HG03442 (cell line): ENCODE data around the gene TUBA8.
"Not testable (repeated sequence)": the region's sequence is repeated elsewhere in the genome, so short reads cannot be mapped to it uniquely, and the experiment has no call there.

ENCODE experiments used
- ATAC-seq: cut with Tn5 transposase; IDR thresholded peaks from one replicate; pipeline ENCODE4 v1.9.1; 2021; ENCODE audit warnings: mild to moderate bottlenecking, moderate library complexity; ENCODE audit not compliant: unreplicated experiment

Gene TUBA8

GRCh38 chr22:18104566-18104965, 6.0 kb upstream of the TUBA8 start:
- no peak for ATAC-seq

GRCh38 chr22:18105981-18106380, 4.6 kb upstream of the TUBA8 start:
- ATAC-seq = not testable (repeated sequence)

GRCh38 chr22:18106550-18107341, 3.9 kb upstream of the TUBA8 start:
- ATAC-seq = not testable (repeated sequence)

- no peak for ATAC-seq
Measured at GRCh38 chr22:18108187-18108586, 2.4 kb upstream of the TUBA8 start.

GRCh38 chr22:18109410-18110193, 1.0 kb upstream of the TUBA8 start:
- ATAC-seq = no peak

- no peak for ATAC-seq
Measured at GRCh38 chr22:18110954-18111758, 547 bp downstream of the TUBA8 start.

GRCh38 chr22:18111759-18112330, 1.2 kb downstream of the TUBA8 start:
- ATAC-seq = no peak

- ATAC-seq = no peak
Measured at GRCh38 chr22:18112440-18112839, 1.8 kb downstream of the TUBA8 start.

GRCh38 chr22:18113680-18114394, 3.2 kb downstream of the TUBA8 start:
- no peak for ATAC-seq

- no peak for ATAC-seq
Measured at GRCh38 chr22:18114495-18114894, 3.9 kb downstream of the TUBA8 start.

GRCh38 chr22:18114976-18115652, 4.5 kb downstream of the TUBA8 start:
- ATAC-seq = no peak

- no peak for ATAC-seq
Measured at GRCh38 chr22:18115906-18116371, 5.3 kb downstream of the TUBA8 start.

GRCh38 chr22:18116634-18117033, 6.0 kb downstream of the TUBA8 start:
- ATAC-seq = no peak

GRCh38 chr22:18118345-18118915, 7.8 kb downstream of the TUBA8 start:
- no peak for ATAC-seq

GRCh38 chr22:18119409-18120110, 9.0 kb downstream of the TUBA8 start:
- no peak for ATAC-seq

- no peak for ATAC-seq
Measured at GRCh38 chr22:18120857-18121256, 10.2 kb downstream of the TUBA8 start.

- ATAC-seq = no peak
Measured at GRCh38 chr22:18121506-18121905, 10.9 kb downstream of the TUBA8 start.

- ATAC-seq = no peak
Measured at GRCh38 chr22:18121954-18122554, 11.4 kb downstream of the TUBA8 start.
